HEK293 (cell line): ENCODE measurements around the gene ABHD17B.

Source experiments
- CTCF ChIA-PET: fragments of 350-600 bp; formaldehyde crosslinking; extraction: SDS; loops from one replicate; lab custom pipeline; 2021; ENCODE audit warnings: antibody characterized with exemption; lab: Yijun Ruan, JAX
- POLR2A ChIA-PET: fragments of 300-600 bp; formaldehyde crosslinking; extraction: SDS; loops from one replicate; lab custom pipeline; 2020; ENCODE audit warnings: antibody characterized with exemption, inconsistent platforms; lab: Yijun Ruan, JAX
- H3K27ac ChIP-seq: fragments of 200-500 bp; sonication (Bioruptor generic); 2 replicates; pipeline ENCODE4 v1.5.1; 2014; ENCODE audit warnings: low read depth, low read length, control low read depth, inconsistent platforms; ENCODE audit errors: extremely low read depth
- H3K36me3 ChIP-seq, 2 experiments: fragments of 200-500 bp in 1 of 2; sonication (Bioruptor generic) in 1 of 2; 1 replicate in 1 of 2; 2 replicates in 1 of 2; pipeline ENCODE4 v1.5.1; 2014 to 2017; ENCODE audit warnings: inconsistent platforms in 2 of 2, low read length in 2 of 2; ENCODE audit not compliant: control insufficient read depth in 2 of 2, insufficient read depth in 1 of 2
- H3K4me1 ChIP-seq: fragments of 200-500 bp; sonication (Bioruptor generic); 2 replicates; pipeline ENCODE4 v1.5.1; 2014; ENCODE audit warnings: mild to moderate bottlenecking, low read length, inconsistent platforms; ENCODE audit not compliant: control insufficient read depth, insufficient read depth
- H3K4me3 ChIP-seq: 2 replicates; pipeline ENCODE4 v1.5.1; 2011; ENCODE audit warnings: low read depth, mild to moderate bottlenecking, control low read depth, low read length, moderate library complexity
- H3K9me3 ChIP-seq: fragments of 200-500 bp; sonication (Bioruptor generic); 2 replicates; pipeline ENCODE4 v1.5.1; 2014; ENCODE audit warnings: low read depth, low read length, inconsistent platforms; ENCODE audit not compliant: control insufficient read depth, insufficient read depth
- AEBP2 ChIP-seq: fragments of 450-650 bp; formaldehyde crosslinking; IDR thresholded peaks from 2 replicates; pipeline ENCODE4 v1.5.1; 2016; ENCODE audit warnings: missing biosample characterization, missing genetic modification characterization, borderline replicate concordance
- IKZF3 ChIP-seq: fragments of 450-650 bp; IDR thresholded peaks from 2 replicates; pipeline ENCODE4 v1.5.0; 2018; ENCODE audit warnings: missing biosample characterization, mild to moderate bottlenecking, missing genetic modification characterization, moderate library complexity
- OVOL3 ChIP-seq: fragments of 450-650 bp; formaldehyde crosslinking; IDR thresholded peaks from 2 replicates; pipeline ENCODE4 v1.5.1; 2016; ENCODE audit warnings: missing biosample characterization, missing genetic modification characterization
- PRDM1 ChIP-seq: fragments of 450-650 bp; formaldehyde crosslinking; IDR thresholded peaks from 2 replicates; pipeline ENCODE4; 2016; ENCODE audit warnings: missing biosample characterization, missing genetic modification characterization
- SCRT1 ChIP-seq: fragments of 450-650 bp; formaldehyde crosslinking; IDR thresholded peaks from 2 replicates; pipeline ENCODE4 v1.5.1; 2016; ENCODE audit warnings: missing biosample characterization, missing genetic modification characterization, borderline replicate concordance
- SP3 ChIP-seq: fragments of 450-650 bp; formaldehyde crosslinking; IDR thresholded peaks from 2 replicates; pipeline ENCODE4 v1.5.1; 2016; ENCODE audit warnings: missing biosample characterization, missing genetic modification characterization
- YY2 ChIP-seq: fragments of 450-650 bp; formaldehyde crosslinking; IDR thresholded peaks from 2 replicates; pipeline ENCODE4 v1.5.1; 2016; ENCODE audit warnings: missing biosample characterization, missing genetic modification characterization
- ZBTB17 ChIP-seq: fragments of 450-650 bp; formaldehyde crosslinking; IDR thresholded peaks from 2 replicates; pipeline ENCODE4 v1.5.1; 2016; ENCODE audit warnings: missing biosample characterization, missing genetic modification characterization
- ZBTB49 ChIP-seq: fragments of 450-650 bp; formaldehyde crosslinking; IDR thresholded peaks from 2 replicates; pipeline ENCODE4 v1.5.1; 2016; ENCODE audit warnings: missing biosample characterization, missing genetic modification characterization, low read depth
- ZNF140 ChIP-seq: fragments of 450-650 bp; formaldehyde crosslinking; IDR thresholded peaks from 2 replicates; pipeline ENCODE4 v1.5.1; 2016; ENCODE audit warnings: missing biosample characterization, missing genetic modification characterization
- ZNF19 ChIP-seq: fragments of 450-650 bp; formaldehyde crosslinking; IDR thresholded peaks from 2 replicates; pipeline ENCODE4; 2016; ENCODE audit warnings: missing biosample characterization, missing genetic modification characterization, low read depth
- ZNF24 ChIP-seq: fragments of 450-650 bp; formaldehyde crosslinking; IDR thresholded peaks from 2 replicates; pipeline ENCODE4 v1.5.1; 2016; ENCODE audit warnings: missing biosample characterization, missing genetic modification characterization
- ZNF324 ChIP-seq: fragments of 450-650 bp; formaldehyde crosslinking; IDR thresholded peaks from 2 replicates; pipeline ENCODE4 v1.5.1; 2016; ENCODE audit warnings: missing biosample characterization, missing genetic modification characterization
- ZNF335 ChIP-seq: fragments of 450-650 bp; formaldehyde crosslinking; conservative IDR thresholded peaks from 2 replicates; pipeline ENCODE4 v1.5.1; 2016; ENCODE audit warnings: missing biosample characterization, missing genetic modification characterization
- ZNF473 ChIP-seq: fragments of 450-650 bp; formaldehyde crosslinking; IDR thresholded peaks from 2 replicates; pipeline ENCODE4 v1.5.1; 2017; ENCODE audit warnings: missing biosample characterization, missing genetic modification characterization
- ZNF623 ChIP-seq: fragments of 450-650 bp; formaldehyde crosslinking; IDR thresholded peaks from 2 replicates; pipeline ENCODE4 v1.5.1; 2016; ENCODE audit warnings: missing biosample characterization, missing genetic modification characterization
- ZNF837 ChIP-seq: fragments of 450-650 bp; formaldehyde crosslinking; IDR thresholded peaks from 2 replicates; pipeline ENCODE4 v1.5.1; 2016; ENCODE audit warnings: missing biosample characterization, missing genetic modification characterization
- ZSCAN16 ChIP-seq: fragments of 450-650 bp; formaldehyde crosslinking; IDR thresholded peaks from 2 replicates; pipeline ENCODE4 v1.5.1; 2016; ENCODE audit warnings: missing biosample characterization, missing genetic modification characterization
- TF ChIP-seq, protein P1 (sequence below): fragments of 450-650 bp; formaldehyde crosslinking; IDR thresholded peaks from 2 replicates; pipeline ENCODE4 v1.5.1; 2016; ENCODE audit warnings: missing biosample characterization, missing genetic modification characterization

ABHD17B gene

DNA sequence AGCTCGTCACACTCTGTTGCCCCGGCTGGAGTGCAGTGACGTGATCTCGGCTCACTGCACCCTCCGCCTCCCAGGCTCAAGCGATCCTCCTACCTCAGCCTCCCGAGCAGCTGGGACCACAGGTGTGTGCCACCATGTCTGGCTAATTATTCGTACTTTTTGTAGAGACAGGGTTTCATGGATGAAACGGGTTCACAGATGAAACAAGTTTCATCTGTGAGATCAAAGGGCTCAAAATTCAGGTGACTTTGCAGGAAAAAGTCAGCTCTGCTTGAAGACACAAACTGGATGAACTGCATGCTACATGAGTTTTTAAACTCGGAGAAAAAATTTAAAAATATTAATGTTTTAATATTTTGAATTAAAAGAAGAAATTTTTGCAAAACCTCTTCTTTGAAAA is 24.5 kb downstream of the ABHD17B start:
- POLR2A ChIA-PET: no interaction called here
- H3K9me3 ChIP-seq: no peaks in the 10 kb centered on the region
- H3K4me1 ChIP-seq: no peaks in the 10 kb centered on the region
- no peaks in the 10 kb centered on the region for H3K36me3 ChIP-seq
- TF ChIP-seq ZNF335 (tag by site-specific recombination): no peak
- no peak for TF ChIP-seq OVOL3 (tag by site-specific recombination)
- TF ChIP-seq ZNF140 (tag by site-specific recombination): no peak
- no peak for TF ChIP-seq ZNF24 (tag by site-specific recombination)
- no peak for TF ChIP-seq ZNF473 (tag by site-specific recombination)
- TF ChIP-seq ZNF837 (tag by site-specific recombination): no peak
- TF ChIP-seq SCRT1 (tag by site-specific recombination): no peak
- no peak for TF ChIP-seq ZNF19 (tag by site-specific recombination)
- TF ChIP-seq ZNF623 (tag by site-specific recombination): no peak
- no peak for TF ChIP-seq ZBTB17 (tag by site-specific recombination)
- CTCF ChIA-PET: interaction anchor here (1.3 kb wide), 1 partner anchor 152 kb away, joined by 4 read pairs; no protein-coding TSS in a partner anchor
- no peak overlapping the region for H3K4me3 ChIP-seq
- no peak overlapping the region for H3K27ac ChIP-seq

DNA sequence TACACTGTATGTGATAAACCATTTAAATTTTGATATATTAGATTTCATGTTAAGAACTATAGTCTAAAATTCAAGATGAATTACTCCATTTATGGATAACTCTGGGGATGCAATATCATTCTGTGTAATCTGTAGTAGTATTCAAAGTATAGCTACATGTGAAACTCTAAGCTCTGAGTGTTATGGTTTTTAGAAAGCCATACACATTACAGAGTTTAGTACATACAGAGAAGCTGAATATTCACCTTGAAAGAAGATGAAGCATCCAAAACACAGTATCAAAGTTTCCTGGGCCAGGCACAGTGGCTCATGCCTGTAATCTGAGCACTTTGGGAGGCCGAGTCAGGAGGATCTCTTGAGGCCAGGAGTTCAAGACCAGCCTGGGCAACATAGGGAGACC is 25.0 kb downstream of the ABHD17B start:
- no peak overlapping the region for H3K27ac ChIP-seq
- no peaks in the 10 kb centered on the region for H3K36me3 ChIP-seq
- no peak for TF ChIP-seq YY2 (tag by site-specific recombination)
- TF ChIP-seq, protein P1, sequence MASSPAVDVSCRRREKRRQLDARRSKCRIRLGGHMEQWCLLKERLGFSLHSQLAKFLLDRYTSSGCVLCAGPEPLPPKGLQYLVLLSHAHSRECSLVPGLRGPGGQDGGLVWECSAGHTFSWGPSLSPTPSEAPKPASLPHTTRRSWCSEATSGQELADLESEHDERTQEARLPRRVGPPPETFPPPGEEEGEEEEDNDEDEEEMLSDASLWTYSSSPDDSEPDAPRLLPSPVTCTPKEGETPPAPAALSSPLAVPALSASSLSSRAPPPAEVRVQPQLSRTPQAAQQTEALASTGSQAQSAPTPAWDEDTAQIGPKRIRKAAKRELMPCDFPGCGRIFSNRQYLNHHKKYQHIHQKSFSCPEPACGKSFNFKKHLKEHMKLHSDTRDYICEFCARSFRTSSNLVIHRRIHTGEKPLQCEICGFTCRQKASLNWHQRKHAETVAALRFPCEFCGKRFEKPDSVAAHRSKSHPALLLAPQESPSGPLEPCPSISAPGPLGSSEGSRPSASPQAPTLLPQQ: no peak
- TF ChIP-seq ZNF324 (tag by site-specific recombination): no peak
- TF ChIP-seq IKZF3 (tag by site-specific recombination): no peak
- H3K4me1 ChIP-seq: no peaks in the 10 kb centered on the region
- no peaks in the 10 kb centered on the region for H3K9me3 ChIP-seq
- no peak overlapping the region for H3K4me3 ChIP-seq
- ChIA-PET POLR2A (no interaction called here), CTCF (no interaction called here)

- POLR2A ChIA-PET: no interaction called here
- TF ChIP-seq AEBP2 (tag by site-specific recombination) (no peak), ZBTB49 (tag by site-specific recombination) (no peak), SP3 (no peak), PRDM1 (tag by site-specific recombination) (no peak), ZSCAN16 (tag by site-specific recombination) (no peak)
These were observed 25.5 kb downstream of the ABHD17B start for GRCh38 chr9:71885467-71885866.

More at GRCh38 chr9:71885467-71885866, 25.5 kb downstream of the ABHD17B start:
- no peaks in the 10 kb centered on the region for H3K9me3 ChIP-seq
- H3K27ac ChIP-seq: no peak overlapping the region
- no peaks in the 10 kb centered on the region for H3K36me3 ChIP-seq
- CTCF ChIA-PET: no interaction called here
- no peak overlapping the region for H3K4me3 ChIP-seq
- no peaks in the 10 kb centered on the region for H3K4me1 ChIP-seq
